HG03520 (cell line): ENCODE measurements around the gene ZNF93.
"Not testable (repeated sequence)": the region's sequence is repeated elsewhere in the genome, so short reads cannot be mapped to it uniquely, and the experiment has no call there.

Experiments used
- ATAC-seq: cut with Tn5 transposase; IDR thresholded peaks from one replicate; pipeline ENCODE4 v1.9.1; 2021; ENCODE audit warnings: mild to moderate bottlenecking, moderate library complexity; ENCODE audit not compliant: unreplicated experiment

Gene ZNF93

DNA sequence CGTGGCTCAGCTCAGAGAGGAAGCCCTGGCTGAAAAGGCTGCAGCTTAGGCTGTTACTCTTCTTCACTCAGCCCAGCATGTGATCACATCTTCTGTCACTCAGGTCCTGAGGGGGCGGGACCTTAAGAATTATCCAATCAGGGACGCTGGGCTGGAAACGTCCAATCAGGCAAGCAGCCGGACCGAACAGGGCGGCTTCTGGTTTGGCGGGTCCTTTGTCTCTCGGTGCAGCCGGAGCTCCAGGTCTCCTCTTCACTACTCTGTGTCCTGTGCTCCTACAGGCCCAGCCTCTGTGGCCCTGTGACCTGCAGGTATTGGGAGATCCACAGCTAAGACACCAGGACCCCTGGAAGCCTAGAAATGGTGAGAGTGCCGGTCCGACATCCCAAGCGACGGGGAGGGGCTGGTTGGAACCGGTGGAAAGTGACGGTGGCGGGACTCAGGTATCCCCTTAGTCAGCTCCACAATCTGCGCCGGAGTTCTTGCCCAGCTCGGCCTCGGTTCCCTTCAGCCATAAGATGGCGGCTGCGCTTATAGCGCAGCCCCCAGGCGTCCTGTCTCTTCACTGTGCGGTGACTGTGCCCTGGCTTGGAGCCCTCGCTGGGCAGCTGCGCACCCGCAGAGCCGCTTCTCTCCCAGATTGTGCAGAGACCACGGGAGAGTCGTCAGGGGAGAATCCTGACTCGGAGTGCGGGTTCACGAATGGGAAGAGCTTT, at the start of gene ZNF93:
TSS of gene ZNF93 (plus strand) at position 218 of the 716 bp plus-strand sequence. CDS start at position 361, 143 bp downstream.
- peak; percentile 84 for ATAC-seq

DNA sequence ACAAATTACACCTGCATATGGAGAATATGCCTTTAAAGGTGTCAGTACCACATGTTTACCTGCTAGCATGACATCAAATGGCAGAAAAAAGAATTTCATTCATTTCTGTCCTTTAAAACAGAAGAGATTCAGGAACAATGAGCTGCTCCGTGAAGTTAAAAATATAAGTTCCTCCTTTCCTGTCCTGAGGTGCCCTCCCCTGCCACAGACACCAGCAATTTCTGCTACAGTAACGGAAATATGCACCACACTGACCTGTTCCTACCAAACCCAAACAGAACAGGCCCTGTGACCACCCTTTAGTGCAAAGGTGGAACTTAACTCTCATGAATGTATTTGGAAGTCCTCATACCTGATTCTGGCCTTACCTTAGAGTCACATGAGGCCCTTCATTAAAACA, 49.0 kb upstream of the ZNF93 start:
- not testable (repeated sequence) for ATAC-seq

DNA sequence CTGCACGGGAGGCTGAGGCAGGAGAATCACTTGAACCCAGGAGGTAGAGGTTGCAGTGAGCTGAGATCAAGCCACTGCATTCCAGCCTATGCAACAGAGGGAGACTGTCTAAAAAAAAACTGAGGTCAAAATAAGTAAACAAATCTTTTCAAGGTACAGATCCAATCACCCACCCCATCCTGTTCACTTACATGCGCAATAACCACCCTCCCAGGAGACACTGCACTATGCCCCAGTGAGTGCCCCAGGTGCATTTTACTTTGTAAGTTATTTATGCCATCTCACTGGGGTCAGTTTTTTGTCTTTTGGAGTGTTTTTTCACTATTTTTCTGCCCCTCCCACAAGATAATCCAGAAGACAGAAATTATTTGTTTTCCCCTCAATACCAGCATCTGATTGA, 42.0 kb upstream of the ZNF93 start:
- ATAC-seq, result no peak

DNA sequence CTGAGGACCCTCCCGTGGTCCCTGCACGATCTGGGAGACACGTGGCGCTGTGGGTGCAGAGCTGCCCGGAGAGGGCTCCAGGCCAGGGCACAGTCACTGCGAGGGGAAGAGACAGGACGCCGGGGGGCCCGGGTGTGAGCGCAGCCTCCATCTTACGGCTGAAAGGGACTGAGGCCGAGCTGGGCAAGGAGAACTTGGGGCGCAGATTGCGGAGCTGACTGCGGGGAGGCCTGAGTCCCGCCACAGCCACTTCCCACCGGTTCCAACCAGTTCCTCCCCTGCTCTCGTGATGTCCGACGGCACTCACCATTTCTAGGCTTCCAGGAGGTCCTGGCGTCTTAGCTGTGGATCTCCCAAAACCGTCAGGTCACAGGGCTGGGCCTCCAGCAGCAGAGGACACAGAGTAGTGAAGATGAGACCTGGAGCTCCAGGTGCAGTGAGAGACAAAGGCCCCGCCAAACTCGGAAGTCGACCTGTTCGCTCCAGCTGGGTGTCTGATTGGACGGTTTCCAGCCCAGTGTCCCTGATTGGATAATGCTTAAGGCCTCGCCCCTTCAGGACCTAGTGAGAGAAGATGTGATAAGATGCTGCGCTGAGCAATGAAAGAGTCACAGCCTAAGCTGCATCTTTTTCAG, 39.9 kb upstream of the ZNF93 start:
- ATAC-seq, result no peak

DNA sequence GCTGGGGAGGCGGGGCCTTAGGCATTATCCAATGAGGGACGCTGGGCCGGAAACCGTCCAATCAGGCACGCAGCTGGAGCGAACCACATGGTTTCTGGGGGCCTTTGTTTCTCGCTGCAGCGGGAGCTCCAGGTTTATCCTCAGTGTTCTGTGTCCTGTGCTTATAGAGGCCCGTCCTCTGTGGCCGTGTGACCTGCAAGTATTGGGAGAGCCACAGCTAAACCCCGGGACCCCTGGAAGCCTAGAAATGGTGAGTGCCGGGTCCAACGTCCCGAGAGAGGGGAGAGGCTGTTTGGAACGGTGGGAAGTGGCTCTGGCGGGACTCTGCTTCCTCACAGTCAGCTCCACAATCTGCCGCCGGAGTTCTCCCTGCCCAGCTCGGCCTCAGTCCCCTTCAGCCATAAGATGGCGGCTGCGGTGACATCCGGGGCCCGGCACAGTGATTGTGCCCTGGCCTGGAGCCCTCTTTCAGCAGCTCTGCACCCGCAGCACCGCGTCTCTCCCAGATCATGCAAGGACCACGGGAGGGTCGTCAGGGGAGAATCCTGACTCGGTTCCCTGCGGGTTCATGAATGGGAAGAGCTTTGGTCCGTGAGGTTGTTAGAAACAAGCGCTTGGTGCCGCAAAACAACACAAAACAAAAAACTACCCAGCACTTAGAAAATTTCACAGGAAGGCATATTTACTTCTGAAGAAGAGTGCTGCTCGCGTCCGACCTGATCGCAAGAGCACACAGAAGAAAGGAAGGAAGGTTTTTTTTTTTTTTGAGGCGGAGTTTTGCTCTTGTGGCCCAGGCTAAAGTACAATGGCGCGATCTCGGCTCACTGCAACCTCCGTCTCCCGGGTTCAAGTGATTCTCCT, 34.8 kb upstream of the ZNF93 start, which contains the start of gene ZNF253:
TSS of gene ZNF253 (plus strand) at position 133 of the 861 bp plus-strand sequence. CDS start at position 248, 115 bp downstream.
- ATAC-seq, result peak; percentile 98

DNA sequence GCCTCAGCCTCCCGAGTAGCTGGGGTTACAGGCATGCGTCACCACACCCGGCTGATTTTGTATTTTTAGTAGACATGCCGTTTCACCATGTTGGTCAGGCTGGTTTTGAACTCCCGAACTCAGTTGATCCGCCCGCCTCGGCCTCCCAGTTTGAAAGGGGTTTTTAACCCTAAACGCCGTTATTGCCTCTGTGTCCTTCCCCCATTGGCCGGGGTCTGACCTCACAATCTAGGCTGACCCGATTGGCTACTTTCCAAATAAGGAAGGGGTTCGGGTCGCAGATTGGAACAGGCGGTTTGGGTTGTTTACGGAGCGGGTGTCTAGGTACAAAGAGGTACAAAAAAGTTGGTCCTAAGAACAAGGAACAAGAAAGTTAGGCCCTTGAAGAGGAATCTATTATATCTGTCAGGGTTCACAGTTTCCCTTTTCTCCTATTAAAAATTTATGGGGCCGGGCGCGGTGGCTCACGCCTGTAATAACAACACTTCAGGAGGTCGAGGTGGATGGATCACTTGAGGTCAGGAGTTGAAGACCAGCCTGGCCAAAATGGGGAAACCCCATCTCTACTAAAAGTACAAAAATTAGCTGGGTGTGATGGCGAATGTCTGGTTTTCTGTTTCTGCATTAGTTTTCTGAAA, 34.0 kb upstream of the ZNF93 start:
- ATAC-seq, result no peak

DNA sequence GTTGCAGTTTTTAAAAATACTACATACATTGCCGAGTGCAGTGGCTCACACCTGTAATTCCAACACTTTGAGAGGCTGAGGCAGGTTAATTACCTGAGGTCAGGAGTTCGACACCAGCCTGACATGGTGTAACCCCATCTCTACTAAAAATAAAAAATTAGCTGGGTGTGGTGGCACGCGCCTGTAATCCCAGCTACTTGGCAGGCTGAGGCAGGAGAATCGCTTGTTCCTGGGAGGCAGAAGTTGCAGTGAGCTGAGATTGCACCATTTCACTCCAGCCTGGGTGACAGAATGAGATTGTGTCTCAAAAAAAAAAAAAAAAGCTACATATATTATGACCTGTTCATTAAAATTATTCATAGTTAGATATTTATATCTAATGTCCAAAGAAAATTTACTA, 30.7 kb upstream of the ZNF93 start:
- ATAC-seq, result not testable (repeated sequence)

DNA sequence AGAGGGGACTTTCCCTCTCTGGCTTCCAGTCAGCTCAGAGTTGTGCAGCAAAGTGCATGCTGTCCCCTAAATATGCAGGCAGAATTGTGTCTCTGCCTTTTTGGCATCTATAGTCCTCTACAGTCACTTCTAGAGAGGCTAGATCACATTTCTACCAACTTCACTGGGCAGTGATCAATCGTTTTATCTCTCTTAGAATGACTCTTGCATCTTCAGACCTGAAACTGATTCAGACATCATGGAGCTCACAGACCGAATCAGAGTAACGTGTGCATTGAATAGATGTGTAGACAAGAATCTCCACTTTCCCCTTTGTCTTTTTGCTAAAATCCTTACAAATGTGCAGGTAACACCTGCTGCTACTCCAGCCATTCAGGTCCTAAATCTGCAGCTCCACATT, 28.8 kb upstream of the ZNF93 start:
- ATAC-seq, result no peak

DNA sequence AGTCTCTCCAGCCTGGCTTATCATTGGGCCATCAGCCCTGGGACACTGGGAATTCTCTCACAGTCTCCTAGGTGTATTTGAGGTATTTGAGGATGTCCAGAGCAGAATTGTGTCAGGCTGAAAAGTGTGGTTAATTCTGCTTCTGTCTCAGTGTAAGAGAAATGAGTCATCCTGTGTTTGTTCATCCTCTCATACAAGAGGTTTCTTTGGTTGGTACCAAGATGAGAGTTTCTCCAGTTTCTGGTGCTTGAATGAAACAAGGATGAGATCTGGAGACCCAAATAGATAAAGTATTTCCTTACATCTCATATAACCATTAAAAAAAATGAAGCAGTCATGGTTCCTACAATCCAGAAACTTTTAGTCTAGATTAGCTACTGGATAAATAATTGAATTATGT, 27.4 kb upstream of the ZNF93 start:
- ATAC-seq, result no peak

DNA sequence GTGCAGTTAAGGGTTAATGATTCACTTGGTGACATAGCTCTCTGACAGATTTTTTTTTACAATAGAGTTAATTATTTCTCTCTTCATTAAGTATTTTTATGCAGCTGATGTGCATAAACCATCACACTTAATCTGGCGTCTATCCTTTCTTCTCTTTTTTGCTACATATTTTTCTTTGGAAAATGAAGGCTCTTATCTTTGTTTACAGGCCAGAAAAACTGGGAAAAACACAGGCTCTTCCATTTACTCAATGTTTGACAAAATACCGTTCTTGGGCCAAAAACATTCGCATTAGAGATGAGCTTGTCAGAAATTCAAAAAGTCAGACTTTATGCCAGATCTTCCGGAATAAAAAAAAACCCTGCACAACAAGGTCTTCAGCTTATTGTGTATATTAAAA, 23.0 kb upstream of the ZNF93 start:
- ATAC-seq, result no peak

DNA sequence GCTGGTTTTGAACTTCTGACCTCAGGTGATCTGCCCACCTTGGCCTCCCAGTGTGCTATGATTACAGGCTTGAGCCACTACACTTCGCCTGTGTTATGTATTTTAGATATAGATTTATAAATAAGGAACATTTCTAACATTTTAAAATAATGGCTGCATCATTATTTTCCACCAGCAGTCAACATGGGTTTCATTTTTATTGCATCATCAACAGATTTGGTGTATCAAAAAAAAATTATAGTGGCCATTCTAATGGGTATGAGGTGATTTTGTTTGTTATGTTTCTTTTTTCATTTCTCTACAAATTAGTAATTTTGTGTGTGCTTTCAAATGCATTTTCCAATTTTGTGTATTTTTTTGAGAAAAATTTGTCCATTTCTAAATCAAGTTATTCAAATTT, 16.2 kb upstream of the ZNF93 start:
- ATAC-seq, result no peak

DNA sequence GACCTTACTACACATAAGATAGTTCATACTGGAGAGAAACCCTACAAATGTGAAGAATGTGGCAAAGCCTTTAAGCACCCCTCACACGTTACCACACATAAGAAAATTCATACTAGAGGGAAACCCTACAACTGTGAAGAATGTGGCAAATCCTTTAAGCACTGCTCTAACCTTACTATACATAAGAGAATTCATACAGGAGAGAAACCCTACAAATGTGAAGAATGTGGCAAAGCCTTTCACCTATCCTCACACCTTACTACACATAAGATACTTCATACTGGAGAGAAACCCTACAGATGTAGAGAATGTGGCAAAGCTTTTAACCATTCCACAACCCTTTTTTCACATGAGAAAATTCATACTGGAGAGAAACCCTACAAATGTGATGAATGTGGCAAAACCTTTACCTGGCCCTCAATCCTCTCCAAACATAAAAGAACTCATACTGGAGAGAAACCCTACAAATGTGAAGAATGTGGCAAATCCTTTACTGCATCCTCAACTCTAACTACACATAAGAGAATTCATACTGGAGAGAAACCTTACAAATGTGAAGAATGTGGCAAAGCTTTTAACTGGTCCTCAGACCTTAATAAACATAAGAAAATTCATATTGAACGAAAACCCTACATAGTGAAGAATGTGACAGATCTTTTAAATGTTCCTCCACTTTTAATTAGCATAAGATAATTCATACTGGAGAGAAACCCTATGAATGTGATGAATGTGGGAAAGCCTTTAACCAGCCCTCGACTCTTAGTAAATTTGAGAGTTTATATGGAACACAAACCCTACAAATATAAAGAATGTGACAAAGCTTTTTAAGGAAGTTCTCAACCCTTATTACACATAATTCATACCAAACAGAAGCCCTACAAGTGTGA, 8.4 kb upstream of the ZNF93 start:
- not testable (repeated sequence) for ATAC-seq

DNA sequence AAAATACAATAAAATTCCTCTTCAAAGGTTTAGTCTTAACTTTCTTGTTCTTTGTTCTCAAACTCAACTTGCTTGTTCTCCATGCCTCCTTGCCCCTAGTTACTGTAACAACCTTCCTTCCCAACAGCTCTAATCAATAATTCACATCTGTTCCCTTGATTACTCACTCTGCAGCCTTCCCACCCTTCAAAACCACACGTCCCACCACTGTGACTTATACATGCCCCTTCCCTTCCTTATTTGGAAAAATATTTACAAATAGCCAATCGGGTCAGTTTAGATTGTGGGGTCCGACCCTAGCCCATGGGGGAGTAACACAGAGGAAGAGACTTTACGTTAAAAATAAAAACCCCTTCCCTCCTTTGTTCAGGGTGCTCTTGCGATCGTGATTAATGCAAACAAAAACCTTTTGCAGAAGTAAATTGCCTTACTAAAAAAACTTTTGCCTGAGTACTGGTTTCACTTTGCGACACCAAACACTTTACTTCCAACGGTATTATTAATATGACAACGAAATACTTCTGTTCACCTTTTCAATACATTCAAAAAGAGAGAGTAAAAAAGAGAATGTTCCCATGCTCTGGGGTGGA, 512 bp upstream of the ZNF93 start:
- no peak for ATAC-seq

DNA sequence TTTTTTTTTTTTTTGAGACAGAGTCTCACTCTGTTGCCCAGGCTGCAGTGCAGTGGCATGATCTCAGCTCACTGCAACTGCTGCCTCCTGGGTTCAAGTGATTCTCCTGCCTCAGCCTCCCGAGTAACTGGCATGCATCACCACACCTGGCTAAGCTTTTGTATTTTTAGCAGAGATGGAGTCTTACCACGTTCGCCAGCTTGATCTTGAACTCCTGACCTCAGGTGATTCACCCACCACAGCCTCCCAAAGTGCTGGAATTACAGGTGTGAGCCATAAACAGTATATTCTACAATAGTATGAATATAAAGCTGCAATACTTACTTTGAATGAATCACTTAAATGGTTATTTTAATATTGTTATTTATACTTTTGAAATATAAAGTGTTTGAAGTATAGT, 6.8 kb downstream of the ZNF93 start:
- ATAC-seq, result not testable (repeated sequence)

DNA sequence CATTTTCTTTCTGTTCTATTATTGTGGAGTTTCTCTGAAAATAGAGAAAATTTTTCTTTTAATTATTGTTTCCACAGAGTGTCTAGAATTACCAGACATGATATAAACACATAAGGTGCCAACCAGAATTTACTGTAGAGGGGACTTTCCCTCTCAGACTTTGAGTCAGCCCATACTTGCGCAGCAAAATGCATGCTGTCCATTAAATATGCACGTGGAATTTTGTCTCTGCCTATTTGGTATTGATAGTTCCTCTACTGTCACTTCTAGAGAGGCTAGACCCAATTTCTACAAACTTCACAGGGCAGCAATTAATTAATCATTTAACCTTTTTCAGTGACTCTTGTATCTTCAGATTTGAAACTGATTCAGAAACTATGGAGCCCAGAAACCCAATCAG, 8.9 kb downstream of the ZNF93 start:
- ATAC-seq, result no peak

DNA sequence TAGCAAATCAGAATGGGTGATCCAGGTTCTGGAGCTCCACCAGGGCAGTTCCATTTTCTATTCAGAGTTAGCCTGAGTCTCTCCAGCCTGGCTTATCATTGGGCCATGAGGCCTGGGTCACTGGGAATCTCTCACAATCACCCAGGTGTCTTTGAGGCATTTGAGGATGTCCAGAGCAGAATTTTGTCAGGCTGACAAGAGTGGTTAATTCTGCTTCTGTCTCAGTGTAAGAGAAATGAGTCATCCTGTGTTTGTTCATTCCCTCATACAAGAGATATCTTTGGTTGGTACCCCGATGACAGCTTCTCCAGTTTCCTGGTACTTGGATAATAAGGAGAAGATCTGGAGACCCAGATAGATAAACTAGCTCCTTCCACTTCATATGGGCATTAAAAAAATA, 10.4 kb downstream of the ZNF93 start:
- no peak for ATAC-seq

DNA sequence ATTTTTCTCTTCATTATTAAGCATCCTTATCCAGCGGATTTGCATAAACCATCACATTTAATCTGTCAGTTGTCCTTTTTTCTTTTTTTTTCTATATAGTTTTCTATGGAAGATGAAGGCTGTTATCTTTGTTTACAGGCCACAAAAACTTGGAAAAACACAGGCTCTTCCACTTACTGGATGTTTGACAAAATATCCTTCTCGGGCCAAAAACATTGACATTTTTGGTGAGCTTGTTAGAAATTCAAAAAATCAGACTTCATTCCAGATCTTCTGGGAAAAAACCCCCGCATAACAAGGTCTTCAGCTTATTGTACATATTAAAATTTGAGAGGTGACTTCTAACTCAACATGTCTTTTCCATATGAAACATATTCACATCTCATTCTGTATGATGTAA, 13.8 kb downstream of the ZNF93 start:
- ATAC-seq, result no peak

DNA sequence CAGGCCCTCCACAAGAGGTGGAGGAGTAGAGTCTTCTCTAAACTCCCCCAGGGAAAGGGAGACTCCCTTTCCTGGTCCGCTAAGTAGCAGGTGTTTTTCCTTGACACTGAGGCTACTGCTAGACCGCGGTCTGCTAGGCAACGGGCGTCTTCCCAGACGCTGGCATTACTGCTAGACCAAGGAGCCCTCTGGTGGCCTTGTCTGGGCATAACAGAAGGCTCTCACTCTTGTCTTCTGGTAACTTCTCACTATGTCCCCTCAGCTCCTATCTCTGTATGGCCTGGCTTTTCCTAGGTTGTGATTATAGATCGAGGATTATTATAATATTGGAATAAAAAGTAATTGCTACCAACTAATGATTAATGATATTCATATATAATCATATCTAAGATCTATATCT, 29.7 kb downstream of the ZNF93 start:
- not testable (repeated sequence) for ATAC-seq

DNA sequence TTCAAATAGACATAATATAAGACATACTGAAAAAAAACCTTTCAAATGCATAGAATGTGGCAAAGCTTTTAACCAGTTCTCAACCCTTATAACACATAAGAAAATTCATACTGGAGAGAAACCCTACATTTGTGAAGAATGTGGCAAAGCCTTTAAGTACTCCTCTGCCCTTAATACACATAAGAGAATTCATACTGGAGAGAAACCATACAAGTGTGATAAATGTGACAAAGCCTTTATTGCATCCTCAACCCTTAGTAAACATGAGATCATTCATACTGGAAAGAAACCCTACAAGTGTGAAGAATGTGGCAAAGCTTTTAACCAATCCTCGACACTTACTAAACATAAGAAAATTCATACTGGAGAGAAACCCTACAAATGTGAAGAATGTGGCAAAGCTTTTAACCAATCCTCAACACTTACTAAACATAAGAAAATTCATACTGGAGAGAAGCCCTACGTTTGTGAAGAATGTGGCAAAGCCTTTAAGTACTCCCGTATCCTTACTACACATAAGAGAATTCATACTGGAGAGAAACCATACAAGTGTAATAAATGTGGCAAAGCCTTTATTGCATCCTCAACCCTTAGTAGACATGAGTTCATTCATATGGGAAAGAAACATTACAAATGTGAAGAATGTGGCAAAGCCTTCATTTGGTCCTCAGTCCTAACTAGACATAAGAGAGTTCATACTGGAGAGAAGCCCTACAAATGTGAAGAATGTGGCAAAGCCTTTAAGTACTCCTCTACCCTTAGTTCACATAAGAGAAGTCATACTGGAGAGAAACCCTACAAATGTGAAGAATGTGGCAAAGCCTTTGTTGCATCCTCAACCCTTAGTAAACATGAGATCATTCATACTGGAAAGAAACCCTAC, 32.9 kb downstream of the ZNF93 start:
- ATAC-seq, result not testable (repeated sequence)
